HG03196 (cell line): ENCODE data around the gene CTDSPL.

Experiments
- ATAC-seq: cut with Tn5 transposase; IDR thresholded peaks from one replicate; pipeline ENCODE4 v1.9.1; 2021; ENCODE audit not compliant: unreplicated experiment

CTDSPL gene

DNA sequence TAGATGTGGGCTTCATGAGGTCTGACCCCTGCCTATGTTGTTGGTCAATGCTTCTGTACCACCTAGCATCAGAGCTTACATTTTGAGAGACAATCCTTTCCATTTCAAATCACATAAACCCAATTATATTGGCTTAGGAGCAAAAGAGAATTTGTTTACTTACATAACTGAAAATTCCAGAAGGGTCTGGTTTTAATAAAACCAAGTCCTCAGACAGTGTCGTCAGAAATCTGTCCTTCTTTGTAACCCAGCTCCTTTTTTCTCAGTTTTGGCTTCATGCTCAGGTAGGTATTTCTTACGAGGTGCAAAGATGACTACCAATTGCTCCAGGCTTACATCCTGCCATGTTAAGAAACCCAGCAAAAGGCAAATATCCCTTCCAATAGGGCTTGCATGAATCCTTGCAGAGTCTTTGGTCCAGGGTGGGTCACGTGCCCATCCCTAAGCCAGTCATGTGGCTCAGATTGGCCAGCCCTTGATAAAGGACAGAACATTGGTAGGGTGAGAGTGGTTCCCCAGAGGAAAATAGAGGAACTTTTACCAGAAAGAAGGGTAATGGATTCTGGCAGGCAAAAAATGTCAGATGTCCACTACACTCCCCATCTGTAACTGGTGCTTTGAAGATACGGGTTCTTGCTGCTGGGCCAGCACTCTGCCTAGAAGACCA lies 78.7 kb downstream of the CTDSPL start:
- no peak for ATAC-seq

DNA sequence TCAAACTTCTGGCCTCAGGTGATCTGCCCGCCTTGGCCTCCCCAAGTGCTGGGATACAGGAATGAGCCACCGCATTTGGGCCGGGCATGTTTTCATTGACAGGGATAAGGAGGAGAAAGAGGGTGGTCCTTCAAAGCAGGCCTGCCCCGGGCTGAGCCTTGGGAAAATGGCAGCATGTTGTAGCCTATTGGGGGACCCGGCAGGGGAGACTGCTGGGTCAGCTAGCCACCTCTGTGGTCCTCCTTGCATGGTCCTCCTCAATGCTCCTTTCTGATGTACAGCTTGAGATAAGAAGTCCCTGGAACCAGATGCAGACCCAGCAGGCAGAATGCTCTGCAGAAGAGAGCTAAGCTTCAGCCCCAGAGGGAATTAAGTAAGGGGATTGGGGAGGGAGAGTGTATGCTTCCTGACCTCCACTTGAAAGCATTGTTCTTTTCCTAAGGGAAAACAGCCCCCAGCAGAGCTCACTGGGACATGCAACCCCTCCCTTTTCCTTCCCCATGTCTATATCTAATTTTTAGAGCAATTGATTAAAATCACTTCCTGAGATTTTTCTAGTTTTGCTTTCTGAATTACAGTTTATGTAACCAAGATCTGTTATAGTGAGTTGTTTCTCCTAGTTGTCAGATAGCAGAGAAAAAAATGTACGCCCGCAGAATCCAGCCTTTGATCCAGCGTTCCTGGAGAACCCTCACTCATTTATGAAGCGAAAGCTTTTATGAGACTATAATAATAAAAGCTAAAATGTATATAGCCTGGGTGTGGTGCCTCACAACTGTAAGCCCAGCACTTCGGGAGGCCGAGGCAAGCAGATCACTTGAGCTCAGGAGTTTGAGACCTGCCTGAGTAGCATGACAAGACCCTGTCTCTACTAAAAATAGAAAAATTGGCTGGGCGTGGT lies 80.2 kb downstream of the CTDSPL start:
- ATAC-seq = no peak

DNA sequence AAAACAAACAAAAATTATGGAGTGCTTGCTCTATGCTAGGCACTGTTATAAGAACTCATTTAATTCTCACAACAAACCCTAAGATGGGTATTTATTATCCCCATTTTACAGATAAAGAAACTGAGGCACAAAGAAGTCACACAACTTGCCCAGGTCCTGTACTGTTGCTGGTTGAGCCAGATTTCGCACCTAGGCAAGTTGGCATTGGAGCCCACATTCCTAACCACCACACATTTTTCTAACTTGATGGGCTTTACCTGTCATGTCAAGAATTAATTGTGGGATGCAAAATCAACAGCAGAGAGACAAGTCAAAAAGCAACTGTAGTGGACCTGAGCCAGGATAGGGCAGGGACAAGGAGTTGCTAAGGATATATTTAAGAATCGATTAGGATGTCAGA lies 81.0 kb downstream of the CTDSPL start:
- no peak for ATAC-seq

DNA sequence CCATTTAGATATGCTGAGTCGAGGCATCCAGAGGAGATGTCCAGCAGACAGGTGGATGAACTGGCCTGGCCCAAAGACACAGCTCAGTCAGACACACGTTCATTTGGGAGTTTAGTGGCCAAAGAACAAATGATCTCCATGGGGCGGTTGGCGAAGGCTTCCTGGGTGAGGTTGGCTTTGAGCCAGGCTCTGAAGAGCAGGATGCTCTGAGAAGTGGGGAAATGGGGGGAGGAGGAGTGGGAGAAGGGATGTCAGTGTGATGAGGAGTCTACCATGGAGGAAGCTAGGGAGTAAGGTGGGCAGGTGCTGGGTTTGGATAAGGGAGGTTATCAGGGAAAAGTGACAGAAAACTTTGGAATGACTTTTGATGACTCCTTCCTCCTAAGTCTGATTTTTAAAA lies 81.4 kb downstream of the CTDSPL start:
- no peak for ATAC-seq

DNA sequence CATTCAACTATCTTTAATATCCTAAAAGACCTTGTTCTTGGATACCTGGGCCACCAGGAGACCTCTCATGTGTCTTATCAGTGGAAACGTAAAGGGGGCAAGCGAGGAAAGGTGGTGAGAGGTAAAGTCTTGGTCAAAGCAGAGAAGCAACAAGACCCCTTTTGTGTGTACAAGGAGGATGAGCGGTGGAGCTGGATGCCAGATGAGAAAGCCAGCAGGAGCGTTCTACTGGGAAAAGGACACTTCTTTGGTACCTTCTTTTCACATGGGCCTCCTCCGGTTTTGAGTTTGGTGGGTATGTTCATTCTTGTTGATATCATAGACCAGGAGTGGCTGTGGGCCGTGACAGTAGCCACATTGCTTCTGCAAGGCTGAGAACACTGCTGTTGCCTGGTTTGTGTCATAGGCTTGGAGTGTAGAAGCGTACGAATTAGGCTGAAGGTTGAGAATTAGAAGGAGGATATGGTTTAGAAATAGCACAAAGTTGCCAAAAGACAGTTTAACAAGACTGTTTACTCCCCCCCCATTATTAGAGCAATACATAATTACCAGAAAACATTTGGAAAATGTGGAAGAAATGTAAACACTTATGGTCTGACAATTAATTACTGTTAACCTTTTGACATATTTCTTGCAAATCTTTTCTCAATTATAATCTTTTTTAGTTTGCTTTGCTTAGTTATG lies 82.1 kb downstream of the CTDSPL start:
- no peak for ATAC-seq

DNA sequence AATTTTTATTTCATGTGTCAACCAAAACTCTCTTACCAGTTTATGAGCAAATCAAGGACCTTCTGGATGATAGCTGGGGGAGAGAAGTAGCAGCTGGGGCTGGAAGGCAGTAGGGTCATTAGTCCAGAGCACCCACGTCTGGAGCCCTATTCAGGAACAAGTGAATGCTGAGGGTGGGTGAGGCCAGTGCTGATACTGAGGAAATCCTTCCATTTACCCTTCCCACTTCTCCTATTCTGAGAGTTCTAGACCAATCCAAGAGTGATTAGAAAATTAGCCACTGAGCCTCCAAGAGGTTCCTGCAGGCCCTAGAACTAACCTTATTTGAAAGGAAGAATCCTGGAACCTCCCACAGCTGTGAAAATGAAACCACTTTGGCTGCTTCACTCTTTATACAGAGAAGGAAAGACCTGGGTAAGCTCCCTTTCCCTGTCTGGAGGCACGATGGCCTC lies 82.7 kb downstream of the CTDSPL start:
- no peak for ATAC-seq

DNA sequence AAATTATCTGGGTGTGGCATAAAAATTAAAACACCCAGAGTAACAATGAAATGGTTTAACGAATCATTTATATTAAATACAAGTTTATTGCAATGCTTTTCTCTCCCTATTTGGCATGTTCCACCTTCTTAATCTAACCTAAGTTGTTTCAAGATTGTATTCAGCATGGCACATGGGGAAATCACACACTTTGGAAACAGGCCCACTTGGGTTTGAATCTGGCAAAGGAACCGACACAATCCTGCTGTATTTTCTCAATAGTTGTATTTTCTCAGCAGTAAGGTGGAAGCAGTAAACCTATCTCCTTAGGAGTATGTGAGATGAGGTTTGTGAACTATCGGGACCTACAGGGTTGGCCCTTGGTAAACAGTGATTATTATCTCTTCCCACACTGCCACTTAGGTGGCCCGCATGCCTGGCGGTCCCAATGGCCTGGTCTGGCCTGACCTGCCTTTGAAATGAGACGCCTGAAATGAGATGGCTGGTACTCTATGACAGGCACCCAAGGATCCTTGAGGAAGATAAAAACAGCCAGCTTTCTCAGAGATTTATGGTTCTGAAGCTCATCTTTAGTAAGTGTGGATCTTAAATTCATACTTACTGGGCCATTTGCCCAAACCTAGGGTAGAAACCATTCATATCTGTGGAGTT lies 83.6 kb downstream of the CTDSPL start:
- no peak for ATAC-seq

DNA sequence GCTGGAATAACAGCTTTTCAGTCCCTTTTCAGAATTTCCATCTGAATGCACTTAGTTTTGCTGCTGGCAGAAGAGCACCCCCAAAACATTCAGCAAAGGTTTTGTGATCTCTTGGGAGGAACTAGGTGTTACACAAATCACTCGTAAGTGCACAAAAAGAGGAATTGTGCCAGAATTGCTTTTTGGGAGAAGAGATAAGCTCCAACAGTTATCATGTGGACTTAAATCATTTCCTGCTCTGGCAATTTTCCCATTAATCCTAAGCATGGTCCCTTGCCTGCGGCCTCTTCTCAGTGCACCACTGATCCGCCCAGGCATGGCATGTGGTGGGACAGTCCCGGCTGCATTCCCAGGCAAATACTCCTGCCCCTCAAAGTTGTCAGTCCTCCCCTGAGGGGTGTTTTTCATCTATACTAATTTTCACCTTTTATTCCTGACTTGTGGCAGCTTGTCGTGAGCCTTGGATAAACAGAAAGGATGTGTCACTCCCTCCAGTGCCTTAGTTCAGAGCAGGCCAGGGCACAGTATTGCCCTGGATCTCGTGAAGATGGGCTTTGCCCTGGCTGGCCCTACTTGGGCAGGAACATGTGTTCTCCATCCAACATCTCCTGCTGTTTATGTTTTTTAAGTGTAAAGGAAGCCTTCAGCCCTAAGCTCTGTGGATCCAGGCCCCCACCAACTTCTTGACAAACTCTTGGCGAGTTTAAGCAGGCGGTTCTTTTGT lies 84.3 kb downstream of the CTDSPL start:
- no peak for ATAC-seq

DNA sequence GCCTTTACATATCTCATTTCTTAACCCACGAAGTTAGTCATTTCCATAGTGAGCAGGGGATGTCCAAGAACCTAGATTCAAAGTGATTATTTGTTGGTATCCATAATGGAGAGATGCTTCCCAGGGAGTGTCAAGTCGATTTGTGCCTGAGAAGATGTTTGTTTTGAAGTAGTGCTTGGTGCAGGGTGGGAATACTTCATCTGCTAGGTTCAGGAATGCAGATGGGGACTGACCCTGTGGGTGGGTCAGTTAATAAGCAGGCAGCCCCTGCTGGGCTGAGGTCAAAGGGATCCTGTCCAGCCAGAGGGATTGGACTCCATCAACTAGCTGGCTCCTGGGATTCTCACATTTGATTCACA lies 84.8 kb downstream of the CTDSPL start:
- no peak for ATAC-seq

DNA sequence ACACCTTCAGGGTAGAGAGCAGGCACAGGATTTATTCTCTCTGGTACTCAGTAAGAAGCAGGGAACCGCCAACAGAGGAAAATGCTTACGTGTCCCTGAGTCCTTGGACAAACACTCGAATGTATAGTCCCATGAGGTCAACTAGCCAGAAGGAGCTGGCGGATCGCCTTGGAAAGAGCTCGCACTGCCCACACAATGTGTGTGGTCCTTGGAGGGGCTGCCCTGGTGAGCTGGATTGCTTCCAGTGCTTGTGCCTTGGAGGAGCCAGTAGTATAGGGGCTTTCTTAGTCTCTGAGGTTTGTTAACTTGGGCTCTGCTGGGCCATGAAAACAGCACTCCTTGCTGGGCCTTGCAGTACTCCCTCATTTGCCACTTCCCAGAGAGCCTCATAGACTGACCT lies 88.2 kb downstream of the CTDSPL start:
- ATAC-seq = no peak

DNA sequence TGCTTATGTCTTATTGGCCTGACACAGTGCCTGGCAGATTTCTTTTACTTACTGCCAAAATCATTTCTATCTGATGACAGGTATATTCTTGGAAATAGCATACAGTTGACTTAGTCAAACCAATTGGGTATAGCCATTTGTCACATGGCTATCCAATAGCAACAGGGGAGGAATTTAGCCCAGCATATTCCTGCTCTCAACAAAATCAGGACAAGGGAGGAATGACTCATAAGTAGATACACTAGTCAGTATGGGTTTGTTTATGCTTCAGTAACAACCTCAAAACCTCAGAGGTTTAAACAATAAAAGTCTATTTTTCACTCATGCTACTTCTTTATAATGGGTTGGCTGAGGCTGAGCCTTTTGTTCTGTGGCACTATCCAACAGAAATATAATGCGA lies 90.9 kb downstream of the CTDSPL start:
- no peak for ATAC-seq

DNA sequence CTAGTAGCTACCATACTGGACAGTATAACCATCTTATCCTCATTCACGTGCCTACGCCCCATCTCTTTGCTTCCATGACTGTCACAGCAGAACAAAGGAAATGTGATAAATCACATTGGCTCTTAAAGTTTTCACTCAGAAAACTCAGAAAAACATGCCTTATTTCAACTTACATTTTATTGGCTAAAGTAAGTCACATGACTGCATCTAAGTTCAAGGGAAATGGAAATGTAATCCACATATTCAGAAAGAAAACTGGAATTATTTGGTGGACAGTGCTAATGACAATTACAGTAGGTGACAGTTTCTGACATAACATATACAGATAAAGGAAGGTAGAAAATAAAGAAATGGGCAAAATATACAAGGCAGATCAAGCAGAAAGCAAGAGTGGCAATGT lies 91.5 kb downstream of the CTDSPL start:
- ATAC-seq = no peak

DNA sequence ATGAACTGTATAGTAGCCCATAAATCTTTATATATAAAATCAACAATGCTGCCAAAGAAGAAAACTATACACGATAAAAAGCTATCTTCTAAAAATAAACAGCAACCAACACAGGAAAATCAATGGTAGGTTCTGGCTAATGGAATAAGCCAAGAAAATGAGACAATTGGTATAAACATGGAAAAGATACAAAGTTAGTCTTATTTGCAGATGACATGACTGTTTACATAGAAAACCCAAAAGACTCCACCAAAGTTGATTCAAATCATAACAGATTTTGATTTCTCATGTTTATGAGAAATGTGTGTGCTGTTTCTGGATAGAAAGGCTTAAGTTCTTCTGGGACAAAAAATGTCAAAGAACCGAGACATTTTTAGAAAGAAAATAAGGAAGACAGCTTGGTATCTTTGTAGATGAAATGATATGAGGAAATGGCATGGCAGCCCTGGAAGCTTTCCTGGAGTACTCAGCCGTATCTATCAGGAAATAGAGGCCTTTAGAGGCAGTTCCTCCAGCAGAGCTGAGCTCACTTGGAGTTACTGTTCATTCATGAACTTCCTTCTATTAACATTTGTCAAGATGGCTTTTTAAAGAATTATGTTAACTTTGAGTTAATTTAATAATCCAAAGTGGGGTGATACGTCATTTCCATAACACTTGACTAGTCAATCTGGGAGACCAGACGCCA lies 92.2 kb downstream of the CTDSPL start:
- no peak for ATAC-seq

DNA sequence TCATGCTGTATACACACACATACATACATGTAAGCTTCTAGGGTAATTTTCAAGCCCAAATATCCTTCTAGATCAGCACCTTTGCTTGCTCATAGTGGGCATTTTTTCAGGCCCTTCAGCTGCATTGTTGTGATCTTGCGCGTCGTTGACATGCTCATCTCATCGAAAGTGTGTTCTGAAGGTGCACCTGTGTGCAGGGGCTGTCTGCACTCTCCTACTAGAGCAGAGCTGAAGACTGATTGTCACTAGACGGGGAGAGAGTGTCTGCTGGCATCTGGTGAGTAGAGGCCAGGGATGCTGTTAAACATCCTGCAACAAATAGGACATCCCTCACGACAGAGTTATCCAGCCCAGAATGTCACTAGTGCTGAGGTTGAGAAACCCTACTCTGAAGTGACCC lies 93.2 kb downstream of the CTDSPL start:
- no peak for ATAC-seq

DNA sequence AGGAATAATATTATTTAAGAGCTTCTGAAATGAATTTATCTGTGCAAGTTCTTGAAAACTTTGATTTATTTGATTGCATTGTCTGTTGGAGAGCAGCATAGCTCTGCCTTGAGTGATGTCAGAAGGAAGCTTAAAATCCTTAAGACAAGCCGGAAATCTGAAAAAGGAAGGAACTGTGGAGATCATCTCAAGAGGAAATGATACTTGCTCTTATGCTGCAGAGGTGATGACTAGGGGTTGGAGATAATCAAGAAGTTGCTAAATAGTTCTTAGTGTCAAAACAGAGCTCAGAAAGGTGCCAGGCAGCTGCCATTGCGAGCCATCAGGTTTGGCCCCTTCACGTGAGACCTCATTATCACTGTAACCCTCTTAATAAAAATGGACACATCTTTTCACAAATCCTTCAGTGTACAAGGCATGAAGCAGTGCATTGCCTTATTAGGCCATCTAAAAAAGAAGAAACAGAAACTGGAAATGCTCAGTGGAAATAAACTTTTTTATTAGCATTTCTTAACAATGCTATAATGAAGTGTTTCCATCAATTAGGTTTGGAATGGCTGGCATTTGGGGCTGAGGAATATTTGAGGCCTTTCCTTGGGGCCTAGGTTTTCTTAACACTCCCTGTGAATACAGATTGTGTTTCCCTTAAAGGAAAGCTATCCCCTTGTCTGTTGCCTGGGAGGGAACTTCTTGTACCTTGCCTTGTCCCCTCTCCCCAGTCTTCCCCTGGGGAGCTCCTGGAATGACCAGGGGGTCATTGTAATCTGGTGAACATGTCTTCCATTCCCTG lies 94.4 kb downstream of the CTDSPL start:
- no peak for ATAC-seq

DNA sequence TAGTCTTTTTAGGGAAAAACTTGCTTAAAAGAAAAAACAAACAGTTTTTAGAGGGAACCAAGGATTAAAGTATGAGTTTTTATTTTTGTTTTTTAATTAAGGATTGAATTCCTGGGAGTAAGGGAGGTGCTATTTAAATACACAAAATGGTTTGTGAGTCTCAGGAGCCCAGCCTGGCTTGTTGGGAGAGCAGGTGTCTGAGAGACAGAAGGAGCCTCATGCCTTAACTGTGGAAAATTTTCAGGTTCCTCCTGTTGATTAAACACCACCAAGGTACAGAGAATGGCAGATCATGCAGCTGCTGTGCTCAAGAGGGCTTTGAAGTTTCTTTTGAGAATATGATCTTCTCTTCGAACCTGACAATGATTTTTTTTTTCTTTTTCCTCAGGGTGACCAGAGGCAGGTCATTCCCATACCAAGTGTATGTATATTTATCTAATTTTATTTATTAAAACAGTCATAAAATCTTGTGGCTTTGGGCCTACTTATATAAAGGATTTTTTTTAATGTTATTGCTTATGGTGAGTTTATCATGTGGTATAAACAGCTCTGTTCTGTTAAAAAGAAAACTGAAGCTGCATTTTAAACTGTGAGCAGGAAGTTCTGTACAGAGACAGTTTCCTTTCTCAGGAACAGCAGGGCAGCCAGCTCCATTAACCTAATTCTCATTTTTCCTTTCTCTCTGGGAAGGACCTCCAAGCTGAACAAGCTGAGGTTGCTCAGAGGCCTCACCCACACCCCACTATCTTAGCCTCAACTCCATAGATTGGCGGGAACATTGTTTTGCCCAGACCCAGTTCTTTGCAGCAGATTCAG lies 95.3 kb downstream of the CTDSPL start:
- ATAC-seq = no peak

DNA sequence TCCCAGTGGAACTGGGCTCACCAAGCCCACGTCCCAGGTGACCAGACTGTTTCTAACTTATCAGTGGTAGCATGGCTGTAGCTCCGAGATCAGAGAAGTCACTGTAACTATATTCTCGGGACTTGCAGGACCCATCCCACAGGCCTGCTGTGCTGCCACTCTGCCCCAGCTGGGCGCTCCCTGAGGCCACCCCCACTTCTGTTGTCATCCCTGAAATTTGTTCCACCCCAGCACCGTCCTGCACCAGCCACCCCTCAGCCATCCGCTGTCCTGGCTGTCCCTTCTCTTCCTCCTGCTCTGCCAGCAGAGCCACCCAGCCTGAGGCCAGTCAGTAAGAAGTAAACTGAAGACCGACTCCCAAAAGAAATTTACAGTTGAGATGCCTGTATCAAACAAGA lies 95.9 kb downstream of the CTDSPL start:
- no peak for ATAC-seq

DNA sequence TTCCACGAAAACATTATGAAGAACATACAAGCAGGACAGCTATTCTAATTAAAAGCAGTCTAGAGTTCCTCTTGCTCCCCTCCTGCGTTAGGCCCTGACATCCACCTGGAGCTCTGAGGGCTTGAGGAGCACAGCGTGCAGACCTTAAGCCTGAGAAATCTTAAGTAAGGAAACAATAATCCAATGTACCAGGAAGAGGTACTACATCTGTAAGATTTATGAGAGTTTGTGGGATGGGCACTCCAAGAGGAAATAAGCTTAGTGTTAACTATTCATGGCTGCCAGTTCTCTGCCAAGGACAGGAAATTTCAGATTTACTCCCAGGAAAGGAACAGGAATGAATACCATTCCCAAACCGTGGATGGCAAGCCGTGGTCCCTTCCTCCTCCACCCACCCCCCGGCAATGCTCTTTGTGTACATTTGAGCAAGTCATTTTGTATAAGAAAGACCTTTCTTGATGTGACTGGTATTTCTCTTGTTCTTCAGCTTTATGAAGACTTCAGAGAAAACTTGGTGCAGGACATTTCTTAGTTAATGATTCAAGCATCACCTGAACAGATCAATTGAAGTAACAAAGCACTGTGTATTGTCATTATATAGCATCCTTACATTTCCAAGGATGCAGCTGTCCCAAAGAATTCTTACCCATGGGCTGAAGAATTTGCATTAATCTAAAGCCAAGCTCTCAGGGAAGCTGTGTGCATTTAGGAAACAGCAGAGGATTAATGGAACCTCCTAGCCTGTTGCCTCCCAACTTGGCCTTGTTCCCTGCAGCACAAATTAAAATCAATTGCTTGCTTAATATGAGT lies 100.1 kb downstream of the CTDSPL start:
- no peak for ATAC-seq
